Embryonic facial prominence (tissue), 1 donor: ENCODE results near the gene CHD6.

ENCODE experiments used
- DNase-seq: peaks from one replicate; pipeline ENCODE4 v3.0.0-alpha.2; 2016; ENCODE audit errors: extremely low spot score

Gene CHD6

DNA sequence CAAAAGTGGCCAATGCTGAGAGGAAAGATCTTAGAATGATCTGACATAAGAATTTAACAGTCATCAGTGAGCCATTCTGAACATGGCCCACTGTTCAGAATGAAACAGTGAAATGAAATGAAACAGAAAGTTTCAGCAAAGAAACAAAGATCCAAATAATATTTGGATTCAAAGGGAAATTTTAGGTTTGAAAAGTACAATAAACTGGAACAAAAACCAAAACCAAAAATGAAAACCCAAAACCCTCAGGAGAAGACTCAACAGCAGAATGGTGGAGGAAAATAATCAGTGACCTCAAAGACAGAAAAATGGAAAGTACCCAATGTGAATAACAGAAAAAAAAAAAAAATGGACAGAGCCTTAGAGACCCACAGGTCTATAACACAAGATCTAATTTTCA is 185.4 kb downstream of the CHD6 start:
- DNase-seq: no peak

GRCh38 chr20:41428285-41428684 is 189.9 kb downstream of the CHD6 start:
- DNase-seq: no peak

GRCh38 chr20:41427833-41428232 is 190.3 kb downstream of the CHD6 start:
- DNase-seq: no peak

DNA sequence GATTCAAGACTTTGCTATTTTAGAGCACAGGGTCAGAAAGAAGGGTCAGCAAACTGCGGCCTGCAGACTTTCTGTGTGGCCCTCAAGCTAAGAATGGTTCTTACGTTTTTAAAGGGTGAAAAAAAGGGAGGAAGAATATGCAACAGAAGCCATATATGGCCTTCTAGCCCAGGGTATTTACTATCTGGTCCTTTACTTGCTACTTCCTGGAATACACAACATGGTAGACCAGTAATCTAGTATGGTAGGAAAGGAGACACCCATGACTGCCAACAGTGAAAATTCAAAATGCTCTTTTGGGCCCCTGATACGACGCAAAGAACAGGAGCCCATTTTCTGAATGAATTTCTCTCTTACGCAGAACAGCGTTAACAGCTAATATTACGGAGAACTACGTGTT is 191.2 kb downstream of the CHD6 start:
- DNase-seq: no peak

DNA sequence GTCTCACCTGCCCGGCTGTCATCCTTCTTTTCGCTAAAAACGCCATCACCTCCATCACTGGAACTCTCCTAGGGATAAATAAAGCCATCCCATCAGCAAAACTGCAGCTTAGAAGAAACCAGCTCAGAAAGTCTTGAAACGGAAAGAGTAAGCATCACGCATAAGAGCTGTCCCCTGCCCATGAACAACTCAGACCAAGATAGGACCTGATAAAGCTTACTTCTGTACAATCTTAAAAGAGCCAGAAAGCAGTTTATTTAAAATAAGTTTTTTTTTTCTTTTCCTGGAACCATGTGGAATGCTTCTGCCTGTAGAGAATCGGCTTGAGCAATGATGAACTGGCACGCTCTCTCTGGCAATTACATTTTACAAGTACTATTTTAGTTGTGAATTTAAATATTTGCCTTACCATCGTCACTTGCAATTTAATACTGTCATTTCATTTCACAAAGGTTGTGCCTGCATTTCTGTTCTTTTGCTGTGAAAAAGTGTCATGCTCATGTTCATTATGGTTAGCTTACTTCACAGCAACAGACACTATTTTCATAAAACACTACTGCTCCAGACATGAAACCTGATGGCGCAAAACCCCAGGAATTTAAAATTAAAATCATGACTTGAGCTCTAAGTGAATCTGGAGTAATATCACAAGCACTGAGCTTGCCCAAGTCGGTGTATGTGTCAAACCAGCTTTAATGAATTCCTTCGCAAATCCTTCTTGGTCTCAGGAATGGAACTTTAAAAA is 191.9 kb downstream of the CHD6 start:
- no peak for DNase-seq

GRCh38 chr20:41425180-41425884 is 192.8 kb downstream of the CHD6 start:
- DNase-seq: no peak

GRCh38 chr20:41424546-41424945 is 193.6 kb downstream of the CHD6 start:
- no peak for DNase-seq

GRCh38 chr20:41424011-41424410 is 194.2 kb downstream of the CHD6 start:
- DNase-seq: no peak

DNA sequence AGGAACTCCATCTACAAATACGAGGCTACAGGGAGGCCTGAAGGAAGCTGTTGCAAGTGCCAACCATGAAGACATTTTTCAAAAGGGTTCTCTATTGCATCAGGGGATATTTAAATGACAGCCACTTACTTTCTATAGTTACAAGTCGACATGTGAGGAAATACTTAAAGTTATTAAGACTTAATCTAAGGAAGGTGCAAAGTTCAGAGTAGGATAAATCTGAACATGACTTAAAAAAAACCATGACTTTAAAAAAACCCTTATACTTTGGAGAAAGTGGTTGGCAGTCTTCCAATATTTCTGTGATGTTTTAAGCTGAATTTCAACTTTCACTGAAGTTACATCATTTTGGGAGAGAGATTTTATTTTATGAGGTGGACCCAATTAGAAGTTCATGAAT is 195.2 kb downstream of the CHD6 start:
- DNase-seq: no peak

GRCh38 chr20:41418739-41419293 is 199.4 kb downstream of the CHD6 start:
- no peak for DNase-seq

GRCh38 chr20:41418031-41418430 is 200.1 kb downstream of the CHD6 start:
- DNase-seq: no peak

DNA sequence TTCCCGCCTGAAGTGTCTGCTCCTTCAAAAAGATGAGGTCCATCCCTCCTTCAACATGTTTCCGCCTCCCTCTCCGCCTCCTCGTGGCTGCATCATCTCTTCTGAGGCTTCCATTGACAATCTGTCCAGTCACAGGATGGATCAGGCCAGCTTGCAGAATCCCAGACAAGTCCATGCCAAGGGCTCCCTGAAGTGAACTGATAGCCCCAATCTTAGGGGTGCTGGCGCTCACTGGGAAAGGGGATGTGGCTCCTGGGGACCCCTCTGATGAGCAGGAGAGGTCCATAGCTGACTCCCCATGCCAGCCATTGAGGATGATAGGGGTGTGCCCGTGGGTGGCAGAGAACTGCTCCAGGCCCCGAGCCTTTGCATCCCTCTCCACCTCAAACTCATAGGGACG is 203.0 kb downstream of the CHD6 start:
- DNase-seq: no peak

- no peak for DNase-seq
These were observed 205.0 kb downstream of the CHD6 start for GRCh38 chr20:41413169-41413568.

DNA sequence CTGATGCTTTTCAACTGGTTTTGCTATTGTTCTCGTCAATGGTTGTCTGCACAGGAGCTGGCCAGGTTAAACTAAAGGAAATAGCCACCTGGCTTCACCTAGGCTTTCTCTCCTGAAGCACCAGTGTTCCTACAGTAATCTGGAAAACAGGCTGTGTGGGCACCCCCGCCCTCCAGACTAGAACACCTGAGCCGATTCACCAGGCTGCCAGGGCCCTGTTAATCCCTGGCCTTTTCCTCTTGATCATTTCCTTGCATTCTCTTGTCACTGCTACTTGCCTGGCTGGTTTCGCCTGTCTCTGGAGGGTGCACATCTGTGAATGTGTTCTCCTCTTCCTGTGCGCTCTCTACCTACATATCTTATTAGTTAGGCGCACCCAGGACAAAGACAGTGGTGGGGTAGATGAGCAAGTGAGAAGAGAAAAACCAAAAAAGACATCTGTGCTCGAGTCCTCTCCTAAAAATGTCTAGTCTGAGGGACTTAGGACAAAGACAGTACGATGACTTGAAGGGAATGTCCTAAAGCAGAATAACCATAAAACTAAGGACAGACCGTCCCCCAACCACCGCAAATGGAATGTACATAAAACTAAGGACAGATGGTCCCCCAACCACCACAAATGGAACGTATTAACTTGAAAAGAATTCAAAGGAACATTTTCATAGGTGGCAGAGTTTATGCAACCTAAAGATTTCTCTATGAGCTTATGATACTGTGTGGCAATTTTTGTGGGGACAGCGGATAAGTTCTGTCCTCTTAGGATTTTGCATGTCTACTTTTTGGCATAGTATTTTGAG is 205.7 kb downstream of the CHD6 start:
- no peak for DNase-seq

DNA sequence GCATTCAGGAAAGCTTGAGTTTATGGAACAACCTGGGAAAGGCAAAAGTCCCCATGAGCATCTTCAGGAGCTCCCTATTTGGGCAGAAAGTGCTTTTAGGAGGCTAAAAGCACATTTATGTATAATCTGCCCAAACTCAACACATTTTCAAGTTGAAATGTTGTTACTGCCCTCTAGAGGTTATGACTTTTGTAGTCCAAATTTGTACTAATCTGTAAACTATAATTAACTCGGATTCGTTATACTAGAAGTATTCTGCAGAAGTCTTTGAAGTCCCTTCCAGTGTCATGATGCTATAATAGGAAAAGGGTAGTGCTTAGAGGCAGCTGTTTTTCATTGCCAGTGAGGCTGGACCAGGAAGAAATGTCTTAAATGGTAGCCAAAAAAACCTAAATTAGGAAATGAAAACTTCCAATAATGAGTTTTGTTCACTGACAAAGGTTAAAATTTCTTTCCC is 206.8 kb downstream of the CHD6 start:
- no peak for DNase-seq

DNA sequence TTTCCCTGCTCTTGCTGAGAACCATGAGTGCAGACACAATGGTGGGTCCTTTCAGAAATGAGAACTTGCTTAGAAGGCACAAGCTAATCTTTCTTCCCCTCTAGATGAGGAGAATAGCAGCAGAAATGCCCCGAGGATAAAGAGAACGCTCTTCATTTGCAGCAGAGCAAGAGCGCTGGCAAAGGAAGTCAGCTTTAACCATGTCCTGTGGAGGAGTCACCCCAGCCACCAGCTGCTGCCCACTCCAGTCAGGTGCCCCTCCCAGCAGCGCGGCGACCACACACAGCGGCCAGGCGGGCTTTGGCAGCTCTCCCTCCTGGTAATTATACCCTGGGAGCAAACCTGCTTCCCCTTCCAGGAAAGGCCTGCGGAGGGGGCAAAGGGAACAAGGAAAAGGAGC is 209.2 kb downstream of the CHD6 start:
- DNase-seq: no peak

GRCh38 chr20:41408156-41408794 is 209.9 kb downstream of the CHD6 start:
- DNase-seq: no peak

- DNase-seq: no peak
These were observed 210.6 kb downstream of the CHD6 start for GRCh38 chr20:41407607-41408006.

GRCh38 chr20:41406896-41407444 is 211.2 kb downstream of the CHD6 start:
- DNase-seq: no peak

DNA sequence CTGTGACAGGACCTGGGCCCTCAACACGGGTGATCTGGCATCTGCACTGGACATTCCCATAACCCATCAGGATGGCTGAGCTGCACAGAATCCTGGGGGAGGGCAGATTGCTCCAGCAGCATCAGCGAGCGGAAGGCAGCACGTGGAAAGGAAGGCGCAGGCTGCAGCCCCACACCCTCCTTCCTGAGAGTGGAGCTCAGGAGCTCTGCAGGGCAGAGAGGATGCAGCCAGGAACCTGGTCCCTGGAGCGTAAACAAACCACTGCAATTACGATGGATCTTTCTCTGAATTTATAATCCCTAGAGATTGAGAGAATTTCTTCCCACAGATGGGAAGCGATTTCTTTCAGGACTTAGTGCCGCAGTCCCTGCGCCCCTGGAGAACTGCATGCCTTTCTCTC is 211.8 kb downstream of the CHD6 start:
- no peak for DNase-seq

GRCh38 chr20:41405436-41405835 is 212.7 kb downstream of the CHD6 start:
- no peak for DNase-seq
